ENCODE results near the gene CELF4.
A peak's percentile ranks its signal among the peaks of the same experiment; 100 is the strongest.

Gene CELF4

GRCh38 chr18:37539236-37539635 lies 26.4 kb downstream of the CELF4 start:
- Histone ChIP-seq H3K27me3 (ENCODE audit: insufficient read depth, poor library complexity, severe bottlenecking) (peaks cover 45% of the 10 kb centered on the region), H3K4me3 (replicated peaks; ENCODE audit: insufficient read depth, low read length) (no peak overlapping the region), H3K27ac (replicated peaks) (no peak overlapping the region)
- TF ChIP-seq POLR2AphosphoS5 (IDR thresholded peaks at IDR 0.05; ENCODE audit: low read depth) (no peak), SPI1 (IDR thresholded peaks at IDR 0.05; ENCODE audit: borderline replicate concordance, low read depth) (no peak), GABPA (IDR thresholded peaks at IDR 0.05; ENCODE audit: low read depth) (no peak), REST (IDR thresholded peaks at IDR 0.05; ENCODE audit: insufficient replicate concordance, low read depth) (no peak), CTCF (IDR thresholded peaks at IDR 0.05; ENCODE audit: insufficient read depth, low read length) (no peak)
- no peak for DNase-seq (ENCODE audit: low read depth in 1 of 2, low spot score in 1 of 2)

GRCh38 chr18:37538526-37539205 lies 26.9 kb downstream of the CELF4 start:
- Histone ChIP-seq H3K4me3 (replicated peaks; ENCODE audit: insufficient read depth, low read length) (no peak overlapping the region), H3K27ac (replicated peaks) (no peak overlapping the region), H3K27me3 (ENCODE audit: insufficient read depth, poor library complexity, severe bottlenecking) (peaks cover 48% of the 10 kb centered on the region)
- no peak for TF ChIP-seq POLR2AphosphoS5 (IDR thresholded peaks at IDR 0.05; ENCODE audit: low read depth)
- TF ChIP-seq SPI1 (IDR thresholded peaks at IDR 0.05; ENCODE audit: borderline replicate concordance, low read depth), result no peak
- no peak for TF ChIP-seq GABPA (IDR thresholded peaks at IDR 0.05; ENCODE audit: low read depth)
- no peak for TF ChIP-seq CTCF (IDR thresholded peaks at IDR 0.05; ENCODE audit: insufficient read depth, low read length)
- no peak for TF ChIP-seq REST (IDR thresholded peaks at IDR 0.05; ENCODE audit: insufficient replicate concordance, low read depth)
- DNase-seq (ENCODE audit: low read depth in 1 of 2, low spot score in 1 of 2), result no peak

GRCh38 chr18:37537868-37538525 lies 27.6 kb downstream of the CELF4 start:
- Histone ChIP-seq H3K4me3 (replicated peaks; ENCODE audit: insufficient read depth, low read length) (no peak overlapping the region), H3K27me3 (ENCODE audit: insufficient read depth, poor library complexity, severe bottlenecking) (peaks cover 48% of the 10 kb centered on the region), H3K27ac (replicated peaks) (no peak overlapping the region)
- peak; percentile 11 to 55 for DNase-seq (ENCODE audit: low read depth in 1 of 2, low spot score in 1 of 2)
- TF ChIP-seq POLR2AphosphoS5 (IDR thresholded peaks at IDR 0.05; ENCODE audit: low read depth) (no peak), GABPA (IDR thresholded peaks at IDR 0.05; ENCODE audit: low read depth) (no peak), SPI1 (IDR thresholded peaks at IDR 0.05; ENCODE audit: borderline replicate concordance, low read depth) (no peak), CTCF (IDR thresholded peaks at IDR 0.05; ENCODE audit: insufficient read depth, low read length) (peak; percentile 63), REST (IDR thresholded peaks at IDR 0.05; ENCODE audit: insufficient replicate concordance, low read depth) (no peak)
